ENCODE measurements around the gene PDLIM1.

PDLIM1 gene

GRCh38 chr10:95290461-95291364 lies at the start of gene PDLIM1:
Gene PDLIM1 (minus strand): TSS chr10:95291003. CDS start chr10:95290915, 88 bp downstream.
- no peak for DNase-seq

GRCh38 chr10:95339863-95340262 lies 49.1 kb upstream of the PDLIM1 start:
- no peak for DNase-seq

GRCh38 chr10:95337423-95338160 lies 46.8 kb upstream of the PDLIM1 start:
- DNase-seq, result no peak

GRCh38 chr10:95336702-95337101 lies 45.9 kb upstream of the PDLIM1 start:
- DNase-seq, result no peak

GRCh38 chr10:95335933-95336699 lies 45.3 kb upstream of the PDLIM1 start:
- DNase-seq, result no peak

GRCh38 chr10:95334805-95335144 lies 44.0 kb upstream of the PDLIM1 start:
- no peak for DNase-seq

GRCh38 chr10:95333997-95334804 lies 43.4 kb upstream of the PDLIM1 start:
- no peak for DNase-seq

- DNase-seq, result no peak
Measured at GRCh38 chr10:95332666-95333249, 42.0 kb upstream of the PDLIM1 start.

GRCh38 chr10:95331596-95332130 lies 40.9 kb upstream of the PDLIM1 start:
- DNase-seq, result no peak

GRCh38 chr10:95330966-95331453 lies 40.2 kb upstream of the PDLIM1 start:
- no peak for DNase-seq

GRCh38 chr10:95329296-95329695 lies 38.5 kb upstream of the PDLIM1 start:
- DNase-seq, result no peak

- DNase-seq, result no peak
Measured at GRCh38 chr10:95328013-95328412, 37.2 kb upstream of the PDLIM1 start.

GRCh38 chr10:95327367-95327766 lies 36.6 kb upstream of the PDLIM1 start:
- no peak for DNase-seq

- DNase-seq, result no peak
Measured at GRCh38 chr10:95326396-95326795, 35.6 kb upstream of the PDLIM1 start.

GRCh38 chr10:95325863-95326262 lies 35.1 kb upstream of the PDLIM1 start:
- DNase-seq, result no peak

- no peak for DNase-seq
Measured at GRCh38 chr10:95324436-95325268, 33.8 kb upstream of the PDLIM1 start.

- DNase-seq, result no peak
Measured at GRCh38 chr10:95321554-95322301, 30.9 kb upstream of the PDLIM1 start.

GRCh38 chr10:95319239-95319638 lies 28.4 kb upstream of the PDLIM1 start:
- no peak for DNase-seq

- DNase-seq, result no peak
Measured at GRCh38 chr10:95315509-95315908, 24.7 kb upstream of the PDLIM1 start.

All from activated naive CD4-positive, alpha-beta T cell treated with anti-CD3 and anti-CD28 coated beads, Interleukin-2, amount 50 U/mL, for 16 hours (primary cell).